HG03060 (cell line): ENCODE measurements around the gene PMEL.
"Not testable (repeated sequence)": the region's sequence is repeated elsewhere in the genome, so short reads cannot be mapped to it uniquely, and the experiment has no call there.

Source experiments
- ATAC-seq: cut with Tn5 transposase; IDR thresholded peaks from one replicate; pipeline ENCODE4 v1.9.1; 2021; ENCODE audit warnings: low read depth, moderate number of reproducible peaks; ENCODE audit not compliant: unreplicated experiment

The PMEL gene

GRCh38 chr12:55925870-55926737, 39.7 kb downstream of the PMEL start:
- ATAC-seq: no peak

- ATAC-seq: no peak
These were observed 40.5 kb downstream of the PMEL start for GRCh38 chr12:55925371-55925770.

DNA sequence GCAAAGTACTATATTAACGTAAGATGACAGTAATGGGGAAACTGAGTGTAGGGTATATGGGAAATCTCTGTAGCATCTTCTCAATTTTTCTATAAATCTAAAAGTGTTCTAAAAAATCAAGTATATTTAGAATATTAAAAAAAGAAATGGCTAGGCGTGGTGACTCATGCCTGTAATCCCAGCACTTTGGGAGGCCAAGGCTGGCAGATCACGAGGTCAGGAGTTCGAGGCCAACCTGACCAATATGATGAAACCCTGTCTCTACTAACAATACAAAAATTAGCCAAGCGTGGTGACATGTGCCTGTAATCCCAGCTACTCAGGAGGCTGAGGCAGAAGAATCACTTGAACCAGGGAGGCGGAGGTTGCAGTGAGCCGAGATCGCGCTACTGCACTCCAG, 42.2 kb downstream of the PMEL start:
- not testable (repeated sequence) for ATAC-seq

DNA sequence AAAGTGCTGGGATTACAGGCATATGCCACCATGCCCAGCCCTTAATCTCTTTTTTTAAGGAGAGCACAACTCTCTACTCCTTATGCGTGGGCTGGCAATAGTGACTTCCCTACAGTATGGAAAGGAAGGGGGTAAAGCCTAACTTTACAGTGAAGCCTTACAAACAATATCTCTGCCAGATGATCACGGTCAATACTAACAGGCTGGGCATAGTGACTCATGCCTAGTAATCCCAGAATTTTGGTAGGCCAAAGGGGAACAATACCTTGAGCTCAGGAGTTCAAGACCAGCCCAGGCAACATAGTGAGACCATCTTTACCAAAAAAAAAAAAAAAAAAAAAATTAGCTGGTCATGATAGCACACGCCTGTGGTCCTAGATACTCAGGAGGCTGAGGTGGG, 43.7 kb downstream of the PMEL start:
- ATAC-seq: no peak

- ATAC-seq: not testable (repeated sequence)
These were observed 46.8 kb downstream of the PMEL start for GRCh38 chr12:55919032-55919431.

GRCh38 chr12:55915482-55915859, 50.4 kb downstream of the PMEL start:
- no peak for ATAC-seq

- ATAC-seq: no peak
These were observed 52.9 kb downstream of the PMEL start for GRCh38 chr12:55912908-55913307.

GRCh38 chr12:55909513-55909884, 56.3 kb downstream of the PMEL start:
- no peak for ATAC-seq

- no peak for ATAC-seq
These were observed 56.9 kb downstream of the PMEL start for GRCh38 chr12:55908726-55909512.

DNA sequence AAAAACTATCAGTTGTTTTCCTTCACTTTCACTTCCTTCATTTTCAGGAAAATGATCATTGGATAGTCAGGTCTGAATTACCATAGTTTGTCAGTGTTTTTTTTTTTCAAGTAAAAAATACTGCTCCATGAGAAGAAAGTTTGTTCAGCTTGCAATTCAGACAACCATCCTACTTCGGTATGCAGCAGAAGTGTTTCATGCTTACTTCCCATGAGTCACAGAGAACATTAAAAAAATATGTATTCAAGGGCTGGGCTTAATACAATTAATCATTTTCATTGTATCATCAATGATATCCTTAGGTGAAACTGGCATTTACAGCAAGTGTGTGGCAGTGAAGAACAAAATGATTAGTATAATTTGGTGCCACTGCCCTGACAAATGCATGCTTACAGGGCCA, 59.8 kb downstream of the PMEL start:
- no peak for ATAC-seq
